Stimulated activated CD8-positive, alpha-beta memory T cell treated with anti-CD3 and anti-CD28 coated beads, Interleukin-12 subunit alpha, Interleukin-12 subunit beta, amount 100 ng/mL, for 24 hours (primary cell): Measurements from ENCODE around the gene ABCG8.

ENCODE experiments used
- DNase-seq: peaks from one replicate; pipeline ENCODE4 v3.0.0-alpha.2; 2020; ENCODE audit errors: extremely low read depth

ABCG8 gene

DNA sequence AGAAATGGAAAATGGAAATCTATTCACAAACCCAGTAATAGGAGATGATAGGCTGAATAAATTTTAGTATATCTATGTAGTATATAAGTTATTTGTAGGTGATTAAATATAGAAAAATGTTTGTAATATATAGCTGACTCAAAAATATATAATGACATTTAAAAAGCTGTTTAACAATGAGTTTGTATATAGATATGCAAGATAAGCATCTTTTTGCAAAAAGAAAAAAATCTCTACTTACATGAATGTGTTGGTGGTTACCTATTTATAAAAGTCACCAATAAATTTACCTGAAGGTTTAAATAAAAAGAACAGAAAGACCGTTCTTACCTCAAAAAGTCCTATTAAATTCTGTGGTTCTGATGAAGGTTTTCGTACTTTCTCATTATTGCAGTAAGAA is 85.7 kb downstream of the ABCG8 start:
- DNase-seq, result no peak

DNA sequence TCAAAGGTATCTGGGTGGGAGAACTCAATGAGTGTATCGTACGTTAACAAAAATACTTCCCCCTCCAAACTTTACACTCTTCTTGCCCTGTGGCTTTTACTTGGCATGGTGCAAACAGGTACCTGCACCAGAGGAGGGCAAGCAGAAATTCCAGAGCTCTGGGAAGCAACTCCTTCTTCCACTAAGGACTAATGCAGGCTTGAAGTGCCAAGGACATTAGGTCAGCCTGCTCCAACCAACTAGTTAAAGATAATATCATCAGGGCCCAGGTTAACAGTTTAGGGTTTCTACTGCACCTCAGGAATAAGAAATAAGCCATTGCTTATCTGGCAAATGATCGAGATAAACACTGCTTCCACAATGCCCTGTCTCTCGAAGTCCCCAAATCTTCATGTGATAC is 86.7 kb downstream of the ABCG8 start:
- no peak for DNase-seq

DNA sequence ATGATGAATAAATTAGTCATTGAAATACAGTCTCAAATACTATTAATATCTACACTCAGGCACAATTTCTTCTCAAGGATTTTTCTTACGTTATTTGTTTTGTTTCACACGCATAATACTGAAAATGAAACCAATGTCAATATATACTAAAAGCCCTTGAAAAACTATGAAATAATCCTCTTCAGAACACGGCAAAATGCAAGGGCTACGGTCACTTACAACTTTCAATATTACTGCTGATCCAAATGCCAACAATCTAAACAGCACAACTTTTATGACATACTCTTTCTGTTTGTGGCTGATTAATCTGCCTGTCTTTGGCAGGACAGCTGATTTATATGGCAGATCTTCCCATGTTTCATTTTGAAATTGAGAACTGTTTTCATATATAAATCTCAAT is 88.7 kb downstream of the ABCG8 start:
- DNase-seq, result no peak

DNA sequence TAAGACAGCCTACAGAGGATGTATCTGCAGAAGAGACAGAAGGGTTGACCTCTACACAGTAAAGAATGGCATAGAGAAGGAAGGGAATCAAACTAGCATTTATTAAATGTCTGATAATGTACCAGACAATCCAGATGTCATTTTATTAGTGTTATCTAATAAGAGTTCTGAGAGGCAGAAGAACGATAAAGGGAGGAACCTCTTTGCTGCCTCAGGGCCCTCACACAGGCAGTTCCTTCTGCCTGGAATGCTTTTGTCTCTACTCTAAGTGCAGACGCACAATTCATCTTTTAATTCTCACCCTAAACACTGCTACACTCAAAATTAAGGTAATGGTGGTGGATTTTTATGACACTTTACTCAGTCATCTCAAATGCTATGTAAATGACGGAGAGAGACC is 92.5 kb downstream of the ABCG8 start:
- no peak for DNase-seq
